HL-60 (cell line): ENCODE data around the gene TENM3.

Experiments
- DNase-seq, 2 experiments: peaks; one replicate each; pipeline ENCODE4 v3.0.0-alpha.2; 2010 to 2020; ENCODE audit warnings: low read depth in 1 of 2, low spot score in 1 of 2
- H3K27ac ChIP-seq: fragments of 250-450 bp; sonication (Bioruptor Pico); replicated peaks from 2 replicates; pipeline ENCODE4 v1.5.1; 2020; ENCODE audit warnings: mild to moderate bottlenecking, moderate library complexity
- H3K27me3 ChIP-seq: fragments of 250-450 bp; sonication (Bioruptor Pico); 2 replicates; pipeline ENCODE4 v1.5.1; 2021; ENCODE audit warnings: mild to moderate bottlenecking, moderate library complexity; ENCODE audit not compliant: insufficient read depth, poor library complexity, severe bottlenecking
- H3K4me3 ChIP-seq: replicated peaks from 2 replicates; pipeline ENCODE4 v1.5.1; 2011; ENCODE audit warnings: mild to moderate bottlenecking, control low read depth, low read length; ENCODE audit not compliant: insufficient read depth
- GABPA ChIP-seq: IDR thresholded peaks from 2 replicates; pipeline ENCODE4 v1.6.1; 2012; ENCODE audit warnings: low read depth
- POLR2AphosphoS5 ChIP-seq: IDR thresholded peaks from 2 replicates; pipeline ENCODE4 v1.6.1; 2012; ENCODE audit warnings: low read depth
- SPI1 ChIP-seq: IDR thresholded peaks from 2 replicates; pipeline ENCODE4 v1.6.1; 2012; ENCODE audit warnings: low read depth, mild to moderate bottlenecking, borderline replicate concordance
- TF ChIP-seq, protein P1 (sequence below): IDR thresholded peaks from one replicate; pipeline ENCODE4 v1.5.1; 2011; ENCODE audit warnings: low read length, control low read depth, inconsistent platforms; ENCODE audit not compliant: insufficient read depth
- TF ChIP-seq, protein P2 (sequence below): IDR thresholded peaks from 2 replicates; pipeline ENCODE4 v1.6.1; 2012; ENCODE audit warnings: low read depth; ENCODE audit not compliant: insufficient replicate concordance

TENM3 gene

GRCh38 chr4:182272151-182272550 is 28.9 kb downstream of the TENM3 start:
- DNase-seq: no peak
- H3K27me3 ChIP-seq: no peaks in the 10 kb centered on the region
- TF ChIP-seq, protein P1, sequence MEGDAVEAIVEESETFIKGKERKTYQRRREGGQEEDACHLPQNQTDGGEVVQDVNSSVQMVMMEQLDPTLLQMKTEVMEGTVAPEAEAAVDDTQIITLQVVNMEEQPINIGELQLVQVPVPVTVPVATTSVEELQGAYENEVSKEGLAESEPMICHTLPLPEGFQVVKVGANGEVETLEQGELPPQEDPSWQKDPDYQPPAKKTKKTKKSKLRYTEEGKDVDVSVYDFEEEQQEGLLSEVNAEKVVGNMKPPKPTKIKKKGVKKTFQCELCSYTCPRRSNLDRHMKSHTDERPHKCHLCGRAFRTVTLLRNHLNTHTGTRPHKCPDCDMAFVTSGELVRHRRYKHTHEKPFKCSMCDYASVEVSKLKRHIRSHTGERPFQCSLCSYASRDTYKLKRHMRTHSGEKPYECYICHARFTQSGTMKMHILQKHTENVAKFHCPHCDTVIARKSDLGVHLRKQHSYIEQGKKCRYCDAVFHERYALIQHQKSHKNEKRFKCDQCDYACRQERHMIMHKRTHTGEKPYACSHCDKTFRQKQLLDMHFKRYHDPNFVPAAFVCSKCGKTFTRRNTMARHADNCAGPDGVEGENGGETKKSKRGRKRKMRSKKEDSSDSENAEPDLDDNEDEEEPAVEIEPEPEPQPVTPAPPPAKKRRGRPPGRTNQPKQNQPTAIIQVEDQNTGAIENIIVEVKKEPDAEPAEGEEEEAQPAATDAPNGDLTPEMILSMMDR: no peak
- TF ChIP-seq POLR2AphosphoS5 (no peak), SPI1 (no peak), GABPA (no peak)
- TF ChIP-seq, protein P2, sequence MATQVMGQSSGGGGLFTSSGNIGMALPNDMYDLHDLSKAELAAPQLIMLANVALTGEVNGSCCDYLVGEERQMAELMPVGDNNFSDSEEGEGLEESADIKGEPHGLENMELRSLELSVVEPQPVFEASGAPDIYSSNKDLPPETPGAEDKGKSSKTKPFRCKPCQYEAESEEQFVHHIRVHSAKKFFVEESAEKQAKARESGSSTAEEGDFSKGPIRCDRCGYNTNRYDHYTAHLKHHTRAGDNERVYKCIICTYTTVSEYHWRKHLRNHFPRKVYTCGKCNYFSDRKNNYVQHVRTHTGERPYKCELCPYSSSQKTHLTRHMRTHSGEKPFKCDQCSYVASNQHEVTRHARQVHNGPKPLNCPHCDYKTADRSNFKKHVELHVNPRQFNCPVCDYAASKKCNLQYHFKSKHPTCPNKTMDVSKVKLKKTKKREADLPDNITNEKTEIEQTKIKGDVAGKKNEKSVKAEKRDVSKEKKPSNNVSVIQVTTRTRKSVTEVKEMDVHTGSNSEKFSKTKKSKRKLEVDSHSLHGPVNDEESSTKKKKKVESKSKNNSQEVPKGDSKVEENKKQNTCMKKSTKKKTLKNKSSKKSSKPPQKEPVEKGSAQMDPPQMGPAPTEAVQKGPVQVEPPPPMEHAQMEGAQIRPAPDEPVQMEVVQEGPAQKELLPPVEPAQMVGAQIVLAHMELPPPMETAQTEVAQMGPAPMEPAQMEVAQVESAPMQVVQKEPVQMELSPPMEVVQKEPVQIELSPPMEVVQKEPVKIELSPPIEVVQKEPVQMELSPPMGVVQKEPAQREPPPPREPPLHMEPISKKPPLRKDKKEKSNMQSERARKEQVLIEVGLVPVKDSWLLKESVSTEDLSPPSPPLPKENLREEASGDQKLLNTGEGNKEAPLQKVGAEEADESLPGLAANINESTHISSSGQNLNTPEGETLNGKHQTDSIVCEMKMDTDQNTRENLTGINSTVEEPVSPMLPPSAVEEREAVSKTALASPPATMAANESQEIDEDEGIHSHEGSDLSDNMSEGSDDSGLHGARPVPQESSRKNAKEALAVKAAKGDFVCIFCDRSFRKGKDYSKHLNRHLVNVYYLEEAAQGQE: no peak

GRCh38 chr4:182273191-182273935 is 30.2 kb downstream of the TENM3 start:
- TF ChIP-seq, protein P1: no peak
- TF ChIP-seq, protein P2: no peak
- TF ChIP-seq POLR2AphosphoS5 (no peak), SPI1 (no peak), GABPA (no peak)

More at GRCh38 chr4:182272151-182272550, 28.9 kb downstream of the TENM3 start:
- Histone ChIP-seq H3K27ac (no peak overlapping the region), H3K4me3 (no peak overlapping the region)

GRCh38 chr4:182276210-182277109 is 33.3 kb downstream of the TENM3 start:
- Histone ChIP-seq H3K27me3 (no peaks in the 10 kb centered on the region), H3K27ac (no peak overlapping the region), H3K4me3 (no peak overlapping the region)
- DNase-seq: no peak
- TF ChIP-seq, protein P1: no peak
- TF ChIP-seq, protein P2: no peak

More at GRCh38 chr4:182273191-182273935, 30.2 kb downstream of the TENM3 start:
- DNase-seq: no peak
- no peak overlapping the region for H3K27ac ChIP-seq
- H3K4me3 ChIP-seq: no peak overlapping the region
- no peaks in the 10 kb centered on the region for H3K27me3 ChIP-seq
